SKM-1 treated with dmso at 0.1 percent for 144 hours (cell line): ENCODE results near the gene RAB7A.
"Not testable (repeated sequence)": the region's sequence is repeated elsewhere in the genome, so short reads cannot be mapped to it uniquely, and the experiment has no call there.

ENCODE experiments used
- DNase-seq: peaks from one replicate; lab custom pipeline; 2025; ENCODE audit not compliant: unreplicated experiment; lab: John Stamatoyannopoulos, UW

The RAB7A gene

GRCh38 chr3:128710816-128711433 lies 15.1 kb upstream of the RAB7A start:
- no peak for DNase-seq

DNA sequence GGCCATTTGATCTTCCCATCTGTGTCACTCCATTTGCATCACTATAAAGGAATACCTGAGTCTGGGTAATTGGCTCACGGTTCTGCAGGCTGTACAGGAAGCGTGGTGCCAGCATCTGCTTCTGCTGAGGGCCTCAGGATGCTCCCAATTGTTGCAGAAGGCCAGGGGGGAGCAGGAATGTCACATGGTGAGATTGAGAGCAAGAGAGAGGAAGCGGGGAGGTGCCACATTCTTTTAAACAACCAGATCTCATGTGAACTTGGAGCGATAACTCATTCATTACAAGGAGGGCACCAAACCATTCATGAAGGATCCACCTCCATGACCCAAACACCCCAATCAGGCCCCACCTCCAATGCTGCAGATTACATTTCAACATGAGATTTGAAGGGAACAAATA lies 13.1 kb upstream of the RAB7A start:
- DNase-seq = no peak

DNA sequence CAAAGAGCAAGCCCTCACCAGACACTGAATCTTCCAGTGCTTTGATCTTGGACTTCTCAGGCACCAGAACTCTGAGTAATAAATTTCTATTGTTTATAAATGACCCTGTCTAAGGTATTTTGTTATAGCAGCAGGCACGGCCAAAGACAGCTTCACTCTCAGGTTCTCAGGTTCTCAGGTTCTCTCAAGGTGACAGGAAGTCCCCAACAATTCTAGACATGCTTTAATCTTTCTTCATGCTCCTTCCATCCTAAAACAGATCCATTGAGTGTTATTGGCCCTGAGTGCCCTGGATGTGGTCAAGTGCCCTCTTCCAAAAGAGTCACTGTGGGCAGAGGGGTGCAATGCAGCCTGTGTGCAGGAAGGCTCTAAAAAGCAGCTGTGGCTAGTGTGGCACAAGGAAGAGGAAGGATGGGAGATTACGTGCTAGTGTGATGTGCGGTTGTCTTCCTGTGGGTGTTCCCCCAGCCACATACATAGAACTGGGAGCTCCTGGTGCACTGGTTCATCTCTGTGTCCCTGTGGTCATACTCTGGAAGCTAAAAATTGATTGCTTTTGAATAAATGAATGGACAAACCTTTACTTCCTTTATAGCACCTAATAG lies 11.0 kb upstream of the RAB7A start:
- DNase-seq = peak; percentile 92

DNA sequence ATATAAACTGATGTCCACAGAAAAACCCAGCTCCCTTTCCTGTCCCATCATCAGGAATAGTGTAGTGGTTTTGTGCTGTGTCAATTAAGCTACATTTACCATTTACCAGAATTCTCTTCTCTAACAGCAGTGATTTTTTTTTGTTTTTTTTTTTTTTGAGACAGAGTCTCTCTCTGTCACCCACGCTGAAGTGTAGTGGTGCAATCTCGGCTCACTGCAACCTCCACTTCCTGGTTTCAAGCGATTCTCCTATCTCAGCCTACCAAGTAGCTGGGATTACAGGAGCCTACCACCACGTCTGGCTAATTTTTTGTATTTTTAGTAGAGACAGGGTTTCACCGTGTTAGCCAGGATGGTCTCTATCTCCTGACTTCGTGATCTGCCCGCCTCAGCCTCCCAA lies 7.1 kb upstream of the RAB7A start:
- not testable (repeated sequence) for DNase-seq

DNA sequence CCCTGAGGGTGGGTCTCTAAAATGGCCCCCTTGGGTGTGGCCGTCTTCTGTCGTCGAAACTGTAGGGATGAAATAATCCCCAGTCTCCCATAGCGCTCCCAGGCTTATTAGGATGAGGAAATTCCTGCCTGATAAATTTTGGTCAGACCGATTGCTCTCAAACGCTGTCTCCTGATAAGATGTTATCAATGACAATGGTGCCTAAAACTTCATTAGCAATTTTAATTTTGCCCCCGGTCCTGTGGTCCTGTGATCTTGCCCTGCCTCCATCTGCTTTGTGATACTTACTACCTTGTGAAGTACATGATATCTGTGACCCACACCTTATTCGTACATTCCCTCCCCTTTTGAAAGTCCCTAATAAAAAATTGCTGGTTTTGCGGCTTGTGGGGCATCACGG lies 5.1 kb upstream of the RAB7A start:
- no peak for DNase-seq

GRCh38 chr3:128723477-128723876 lies 2.5 kb upstream of the RAB7A start:
- no peak for DNase-seq

DNA sequence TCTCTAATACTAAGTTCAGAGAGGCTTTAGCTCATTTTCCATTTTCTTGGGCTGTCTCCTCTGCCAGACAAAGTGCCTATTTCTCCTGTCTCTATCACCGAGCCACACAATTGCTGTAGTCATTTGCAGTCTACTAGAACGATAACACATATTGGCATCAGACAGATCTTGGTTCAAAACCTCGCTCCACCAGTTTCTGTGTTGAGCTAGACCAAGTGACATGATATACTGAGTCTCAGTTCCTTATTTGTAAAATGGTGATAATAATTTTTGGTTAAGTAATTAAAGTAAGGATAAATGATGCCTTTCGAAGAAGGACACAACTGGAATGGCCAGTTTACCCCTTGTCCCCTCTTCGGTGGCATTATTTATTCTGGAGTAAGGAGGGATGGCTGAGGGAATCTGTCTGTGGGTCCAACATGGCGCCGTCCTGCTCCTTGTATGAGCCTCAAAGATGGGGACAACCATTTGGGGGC lies 398 bp upstream of the RAB7A start:
- DNase-seq = no peak

DNA sequence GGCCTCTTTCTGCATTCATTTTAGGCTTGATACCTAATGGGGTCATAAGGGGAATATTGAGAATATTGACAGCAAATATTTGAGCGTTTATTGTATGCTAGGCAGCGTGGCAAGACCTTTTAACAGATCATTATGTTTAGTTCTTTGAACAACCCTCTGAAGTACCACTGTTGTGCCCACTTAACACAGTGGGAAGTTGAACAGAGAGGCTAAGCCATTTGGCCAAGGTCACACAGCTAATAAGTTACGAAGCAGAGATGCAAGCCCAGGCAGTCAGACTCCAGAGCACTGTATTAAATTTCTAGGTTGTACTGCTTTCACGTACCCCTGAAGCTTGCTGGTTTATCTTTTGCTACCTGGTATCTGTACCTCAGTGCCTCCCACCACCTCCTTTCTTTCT lies 1.1 kb downstream of the RAB7A start:
- DNase-seq = no peak

DNA sequence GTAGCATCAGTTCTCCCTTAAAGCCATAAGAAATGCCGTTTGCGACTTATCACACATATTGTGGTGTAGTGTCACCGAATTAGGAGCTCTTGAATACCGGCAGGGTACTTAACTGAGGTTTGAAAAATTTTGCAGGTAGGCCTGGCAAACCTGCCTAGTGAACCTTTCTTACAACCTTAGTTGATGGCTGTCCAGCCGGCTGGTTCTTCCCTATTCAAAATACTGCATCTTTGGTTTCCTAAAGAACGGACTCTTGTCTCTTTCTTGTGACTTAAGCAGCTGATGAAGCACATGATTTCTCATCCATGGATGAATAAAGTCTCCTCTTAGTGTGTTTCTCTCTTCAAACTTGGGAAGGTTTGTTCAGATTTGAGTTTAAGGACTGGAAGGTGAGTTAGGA lies 1.5 kb downstream of the RAB7A start:
- DNase-seq = no peak

- DNase-seq = no peak
These were observed 2.0 kb downstream of the RAB7A start for GRCh38 chr3:128727996-128728395.

DNA sequence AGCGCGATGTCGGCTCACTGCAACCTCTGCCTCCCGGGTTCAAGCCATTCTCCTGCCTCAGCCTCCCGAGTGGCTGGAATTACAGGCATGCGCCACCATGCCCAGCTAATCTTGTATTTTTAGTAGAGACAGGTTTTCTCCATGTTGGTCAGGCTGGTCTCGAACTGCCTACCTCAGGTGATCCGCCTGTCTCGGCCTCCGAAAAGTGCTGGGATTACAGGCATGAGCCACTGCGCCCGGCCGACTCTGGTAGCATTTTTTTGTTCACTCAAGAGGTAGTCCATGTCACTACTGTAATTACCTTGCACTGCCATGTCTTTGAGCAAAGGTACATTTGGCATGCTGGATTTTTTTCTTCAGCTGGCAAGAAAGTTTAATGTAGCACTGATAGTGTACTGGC lies 2.5 kb downstream of the RAB7A start:
- not testable (repeated sequence) for DNase-seq

- DNase-seq = no peak
These were observed 4.5 kb downstream of the RAB7A start for GRCh38 chr3:128730471-128730870.

GRCh38 chr3:128734523-128735189 lies 8.7 kb downstream of the RAB7A start:
- no peak for DNase-seq

- DNase-seq = no peak
These were observed 9.3 kb downstream of the RAB7A start for GRCh38 chr3:128735287-128735686.

DNA sequence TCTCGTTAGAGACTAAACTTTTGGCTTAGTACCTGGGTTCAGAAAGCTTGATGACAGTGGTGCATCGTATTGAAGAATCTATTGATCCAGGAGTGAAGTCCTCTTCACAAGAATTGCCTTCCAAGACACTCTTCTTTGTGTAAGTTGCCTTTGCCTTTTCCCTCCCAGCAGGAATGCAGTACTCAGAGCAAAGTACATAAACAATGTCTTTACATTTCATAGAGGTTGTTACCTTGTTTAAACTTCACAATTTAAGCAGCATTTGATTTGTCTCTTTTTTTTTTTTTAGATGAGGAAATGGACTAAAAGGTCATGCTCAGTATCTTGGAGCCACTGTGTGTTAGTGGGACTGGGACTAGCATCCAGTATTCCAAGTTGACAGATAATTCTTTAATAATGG lies 9.9 kb downstream of the RAB7A start:
- no peak for DNase-seq

- DNase-seq = no peak
These were observed 10.6 kb downstream of the RAB7A start for GRCh38 chr3:128736601-128737000.

- no peak for DNase-seq
These were observed 14.6 kb downstream of the RAB7A start for GRCh38 chr3:128740621-128741020.

DNA sequence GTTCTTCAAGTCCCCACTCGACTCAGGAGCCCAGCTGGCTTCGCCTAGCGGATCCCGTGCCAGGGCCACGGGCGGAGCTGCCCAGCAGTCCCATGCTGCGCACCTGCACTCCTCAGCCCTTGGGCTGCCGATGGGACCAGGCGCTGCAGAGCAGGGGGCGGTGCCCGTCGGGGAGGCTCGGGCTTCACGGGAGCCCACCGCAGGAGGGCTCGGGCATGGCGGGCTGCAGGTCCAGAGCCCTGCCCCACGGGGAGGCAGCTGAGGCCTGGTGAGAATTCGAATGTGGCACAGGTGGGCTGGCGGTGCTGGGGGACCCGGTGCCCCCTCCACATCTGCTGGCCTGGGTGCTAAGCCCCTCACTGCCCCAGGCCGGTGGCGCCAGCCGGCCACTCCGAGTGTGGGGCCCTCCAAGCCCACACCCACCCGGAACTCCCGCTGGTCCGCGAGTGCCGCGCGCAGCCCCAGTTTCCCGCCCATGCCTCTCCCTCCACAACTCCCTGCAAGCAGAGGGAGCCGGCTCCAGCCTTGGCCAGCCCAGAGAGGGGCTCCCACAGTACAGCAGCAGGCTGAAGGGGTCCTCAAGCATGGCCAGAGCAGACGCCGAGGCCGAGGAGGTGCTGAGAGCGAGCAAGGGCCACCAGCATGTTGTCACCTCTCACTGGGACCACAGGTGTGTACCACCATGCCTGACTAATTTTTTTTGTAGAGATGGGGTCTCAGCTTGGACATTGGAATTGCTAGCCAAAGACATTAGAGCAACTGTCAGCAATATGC lies 17.0 kb downstream of the RAB7A start:
- no peak for DNase-seq

- no peak for DNase-seq
These were observed 19.8 kb downstream of the RAB7A start for GRCh38 chr3:128745742-128746141.

GRCh38 chr3:128746881-128747280 lies 20.9 kb downstream of the RAB7A start:
- DNase-seq = no peak

- no peak for DNase-seq
These were observed 22.6 kb downstream of the RAB7A start for GRCh38 chr3:128748557-128748956.

- no peak for DNase-seq
These were observed 23.1 kb downstream of the RAB7A start for GRCh38 chr3:128749035-128749434.
